Measurements from ENCODE around the gene IRGC.

IRGC gene

GRCh38 chr19:43691755-43692154, 24.1 kb upstream of the IRGC start:
- no peak for TF ChIP-seq CTCF (IDR thresholded peaks at IDR 0.05; ENCODE audit: extremely low read depth, missing control alignments)
- no peak for DNase-seq (ENCODE audit: low spot score)

DNA sequence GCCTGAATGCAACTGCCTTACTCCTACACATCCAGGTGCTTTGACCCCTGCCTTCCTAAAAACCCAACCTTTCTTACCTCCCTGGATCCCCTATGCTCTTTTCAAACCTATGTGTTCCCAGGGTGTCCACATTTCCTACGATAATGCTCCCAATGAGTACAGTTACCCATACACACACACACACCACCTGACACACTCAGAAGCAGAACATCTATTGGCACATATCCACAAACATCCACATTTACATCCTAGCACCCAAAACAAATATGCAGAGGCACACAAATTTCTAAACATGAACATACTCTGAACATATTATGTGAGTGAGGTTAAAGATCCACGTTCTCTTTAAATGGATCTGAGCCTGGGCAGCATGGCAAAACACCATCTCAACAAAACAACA, 23.5 kb upstream of the IRGC start:
- no peak for DNase-seq (ENCODE audit: low spot score)
- TF ChIP-seq CTCF (IDR thresholded peaks at IDR 0.05; ENCODE audit: extremely low read depth, missing control alignments), result no peak

GRCh38 chr19:43692877-43693276, 23.0 kb upstream of the IRGC start:
- no peak for DNase-seq (ENCODE audit: low spot score)
- no peak for TF ChIP-seq CTCF (IDR thresholded peaks at IDR 0.05; ENCODE audit: extremely low read depth, missing control alignments)

DNA sequence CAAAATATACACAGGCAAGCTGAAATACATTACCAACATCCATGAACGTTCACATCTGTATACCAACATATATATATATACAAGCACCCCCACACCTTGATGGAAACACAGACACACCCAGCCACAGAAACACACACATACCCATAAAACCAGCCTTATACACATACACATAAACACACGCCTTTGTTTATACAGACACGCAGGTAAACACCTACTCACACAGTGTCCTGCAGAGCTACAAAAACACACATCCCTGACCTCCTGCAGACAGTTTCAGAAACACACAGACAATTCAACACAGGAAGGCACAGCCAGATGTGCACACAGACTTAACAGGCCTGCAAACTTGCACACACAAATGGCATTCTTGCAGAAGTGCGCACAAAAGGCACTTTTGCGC, 21.3 kb upstream of the IRGC start:
- no peak for TF ChIP-seq CTCF (IDR thresholded peaks at IDR 0.05; ENCODE audit: extremely low read depth, missing control alignments)

DNA sequence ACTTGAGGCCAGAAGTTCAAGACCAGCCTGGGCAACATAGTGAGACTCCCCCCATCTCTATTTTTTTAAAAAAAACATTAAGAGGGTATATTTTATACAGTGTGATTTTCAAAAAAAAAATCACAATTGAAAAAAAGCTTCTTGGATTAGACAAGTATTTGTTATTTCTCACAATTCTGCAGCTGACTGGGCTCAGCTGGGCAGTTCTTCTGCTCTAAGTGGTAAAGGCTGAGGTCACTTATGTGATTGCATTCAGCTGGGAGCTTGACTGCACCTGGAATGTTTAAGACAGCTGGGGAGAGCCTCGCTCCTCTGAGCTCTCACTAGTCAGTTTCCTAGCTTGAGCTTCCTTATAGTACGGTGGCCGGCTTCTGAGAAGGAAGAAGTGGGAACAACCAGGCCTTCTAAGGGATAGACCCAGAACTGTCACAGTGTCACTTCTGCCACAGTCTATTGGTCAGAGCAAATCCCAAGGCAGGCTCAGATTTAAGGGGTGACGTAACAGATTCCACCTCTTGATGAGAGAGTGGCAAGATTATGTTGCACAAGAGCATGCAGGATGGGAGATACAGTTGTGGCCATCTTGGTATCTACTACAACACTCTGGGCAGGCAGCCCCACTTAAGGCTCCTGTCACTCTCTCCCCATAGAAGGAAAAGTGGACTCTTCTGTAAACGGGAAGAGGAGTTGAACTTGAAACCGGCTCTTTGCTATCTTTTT, 19.7 kb upstream of the IRGC start:
- no peak for DNase-seq (ENCODE audit: low spot score)

More for the DNA sequence above, 21.3 kb upstream of the IRGC start:
- no peak for DNase-seq (ENCODE audit: low spot score)

GRCh38 chr19:43697295-43697694, 18.6 kb upstream of the IRGC start:
- TF ChIP-seq CTCF (IDR thresholded peaks at IDR 0.05; ENCODE audit: extremely low read depth, missing control alignments), result no peak
- DNase-seq (ENCODE audit: low spot score), result no peak

More for the DNA sequence above, 19.7 kb upstream of the IRGC start:
- TF ChIP-seq CTCF (IDR thresholded peaks at IDR 0.05; ENCODE audit: extremely low read depth, missing control alignments), result no peak

DNA sequence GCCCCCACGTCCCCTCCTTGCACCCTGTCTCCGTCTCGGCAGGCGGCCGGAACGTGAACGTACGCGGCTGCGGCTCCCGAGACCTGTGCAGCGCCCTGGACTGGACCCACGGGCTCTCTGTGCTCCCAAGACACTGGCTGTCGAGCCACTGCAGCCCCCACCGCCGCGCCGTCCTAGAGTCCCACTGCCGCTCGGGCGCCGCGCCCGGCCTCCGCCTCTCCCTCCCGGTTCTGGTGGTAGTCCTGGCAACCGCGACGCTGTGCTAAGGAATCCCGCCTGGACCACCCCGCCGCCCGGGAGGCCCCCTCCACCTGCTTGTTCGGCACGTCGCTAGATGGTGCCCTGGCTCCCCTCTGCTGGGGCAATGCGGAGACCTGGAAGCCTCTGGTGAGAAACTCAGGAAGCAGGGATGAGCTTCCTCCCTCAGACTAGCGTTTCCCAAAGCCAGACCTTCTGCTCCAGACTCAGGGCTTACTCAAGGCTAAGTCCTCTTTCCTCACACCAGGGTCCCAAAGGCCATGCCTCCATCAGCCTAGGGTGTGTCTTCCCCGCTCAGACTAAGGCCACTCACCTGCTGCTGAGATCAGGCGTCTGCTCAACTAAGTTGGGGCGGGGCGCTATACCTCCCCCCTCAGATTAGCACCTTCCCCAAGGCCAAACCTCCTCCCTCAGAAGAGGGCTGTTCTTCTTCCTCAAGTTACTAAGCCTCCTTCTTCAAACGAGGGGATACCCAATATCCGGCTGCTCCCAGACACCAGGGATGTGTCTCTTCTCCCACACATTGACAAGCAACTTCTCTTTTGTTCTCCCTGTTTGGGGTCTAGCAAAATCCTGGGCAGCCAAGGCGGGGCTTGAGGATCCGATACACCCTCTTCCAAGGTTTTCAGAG, 16.1 kb upstream of the IRGC start:
- no peak for TF ChIP-seq CTCF (IDR thresholded peaks at IDR 0.05; ENCODE audit: extremely low read depth, missing control alignments)
- no peak for DNase-seq (ENCODE audit: low spot score)
